GM21737 (cell line): ENCODE data around the gene CSRNP3.

Source experiments
- ATAC-seq: cut with Tn5 transposase; IDR thresholded peaks from one replicate; pipeline ENCODE4 v1.9.1; 2021; ENCODE audit warnings: mild to moderate bottlenecking, moderate library complexity; ENCODE audit not compliant: unreplicated experiment

The CSRNP3 gene

DNA sequence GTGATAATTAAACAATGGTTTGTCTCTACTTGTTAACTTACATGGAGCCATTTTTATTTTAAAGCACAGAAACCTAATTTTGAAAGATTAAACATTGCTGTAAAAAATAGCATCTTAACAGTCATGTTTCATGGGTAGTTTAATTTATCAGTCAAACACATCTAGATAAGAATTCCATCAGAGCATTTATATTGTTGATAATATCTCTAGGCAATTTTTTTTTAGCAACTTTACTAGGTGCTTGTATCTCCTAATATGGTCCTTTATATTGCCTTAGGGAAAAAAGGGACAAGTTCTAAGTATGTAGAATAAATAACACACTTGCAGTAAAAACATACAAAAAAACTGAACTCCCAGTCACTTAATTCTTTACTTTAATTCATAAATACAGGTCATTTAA, 863 bp downstream of the CSRNP3 start:
- no peak for ATAC-seq

DNA sequence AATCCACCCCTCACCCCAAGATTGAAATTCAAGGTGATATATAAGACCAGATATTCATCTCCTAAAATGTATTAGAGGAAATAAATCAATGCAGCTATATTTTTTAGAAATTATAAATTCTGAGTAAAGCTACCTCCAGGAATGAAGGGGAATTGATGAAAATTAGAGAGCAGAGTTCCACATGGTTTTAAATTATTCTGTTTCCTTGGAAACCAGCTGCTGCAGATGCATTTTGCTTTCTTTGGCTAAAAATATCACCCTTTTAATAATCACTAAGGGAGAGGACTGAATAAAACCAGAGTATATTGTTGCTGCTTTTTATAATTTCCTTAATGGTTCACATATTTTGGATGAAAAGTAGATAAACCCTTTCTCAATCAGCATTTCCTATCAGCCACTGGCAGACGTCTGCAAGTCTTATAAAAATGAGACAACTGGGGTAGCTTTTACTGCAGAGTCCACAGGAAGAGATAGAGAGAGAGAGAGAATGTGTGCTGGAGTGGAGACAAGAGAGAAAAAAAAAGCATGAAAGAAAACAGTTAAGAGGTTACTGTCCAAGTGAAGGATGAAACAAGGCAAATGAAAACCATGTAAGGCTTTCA, 2.0 kb downstream of the CSRNP3 start:
- no peak for ATAC-seq

DNA sequence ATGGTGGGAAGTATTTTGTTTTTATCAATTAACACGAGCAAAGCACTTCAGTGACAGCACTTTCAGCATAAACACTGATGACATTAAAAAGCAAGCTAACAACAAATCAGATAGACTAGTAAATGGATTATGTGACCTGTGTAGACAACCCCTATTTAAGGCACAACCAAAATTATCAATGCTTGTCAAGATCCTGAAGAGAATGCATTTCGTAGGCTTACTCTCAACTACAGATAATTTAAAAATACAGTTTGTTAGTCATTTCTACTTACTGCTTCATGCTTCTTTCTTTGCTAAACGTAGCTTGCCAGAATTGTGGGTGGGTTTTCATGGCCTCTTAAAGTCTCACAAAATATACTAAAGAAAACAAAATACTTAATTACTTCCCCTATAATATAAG, 3.4 kb downstream of the CSRNP3 start:
- no peak for ATAC-seq

DNA sequence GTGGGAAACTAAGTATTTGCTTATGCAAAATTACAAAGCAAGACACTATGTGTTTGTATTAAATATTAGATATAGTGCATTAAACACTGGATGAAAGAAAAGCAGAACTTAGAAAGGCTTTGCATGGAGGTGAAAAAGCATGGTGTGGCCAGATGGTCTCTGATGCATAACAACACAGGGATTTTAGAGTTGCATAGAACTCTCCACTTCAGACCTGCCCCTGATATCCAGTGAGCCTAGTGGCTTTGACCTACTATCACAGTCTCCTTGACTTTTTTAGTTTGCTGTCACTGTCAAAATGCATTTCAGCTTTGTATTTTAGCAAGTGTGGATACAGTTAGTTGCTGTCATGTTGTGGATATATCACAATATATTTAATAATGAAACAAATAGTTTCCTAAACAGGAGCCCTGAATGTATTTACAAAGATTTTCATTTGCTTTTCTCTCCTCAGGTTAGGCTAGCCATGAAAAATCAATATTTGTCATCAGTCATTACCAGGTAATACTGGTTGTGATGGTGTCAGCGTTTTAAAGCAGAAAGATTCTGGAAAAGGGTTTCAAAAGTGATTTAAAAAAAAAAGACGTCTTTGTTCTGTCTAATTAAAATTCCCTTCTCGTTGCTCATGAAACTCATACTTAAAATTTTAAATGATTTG, 5.2 kb downstream of the CSRNP3 start:
- ATAC-seq, result no peak

DNA sequence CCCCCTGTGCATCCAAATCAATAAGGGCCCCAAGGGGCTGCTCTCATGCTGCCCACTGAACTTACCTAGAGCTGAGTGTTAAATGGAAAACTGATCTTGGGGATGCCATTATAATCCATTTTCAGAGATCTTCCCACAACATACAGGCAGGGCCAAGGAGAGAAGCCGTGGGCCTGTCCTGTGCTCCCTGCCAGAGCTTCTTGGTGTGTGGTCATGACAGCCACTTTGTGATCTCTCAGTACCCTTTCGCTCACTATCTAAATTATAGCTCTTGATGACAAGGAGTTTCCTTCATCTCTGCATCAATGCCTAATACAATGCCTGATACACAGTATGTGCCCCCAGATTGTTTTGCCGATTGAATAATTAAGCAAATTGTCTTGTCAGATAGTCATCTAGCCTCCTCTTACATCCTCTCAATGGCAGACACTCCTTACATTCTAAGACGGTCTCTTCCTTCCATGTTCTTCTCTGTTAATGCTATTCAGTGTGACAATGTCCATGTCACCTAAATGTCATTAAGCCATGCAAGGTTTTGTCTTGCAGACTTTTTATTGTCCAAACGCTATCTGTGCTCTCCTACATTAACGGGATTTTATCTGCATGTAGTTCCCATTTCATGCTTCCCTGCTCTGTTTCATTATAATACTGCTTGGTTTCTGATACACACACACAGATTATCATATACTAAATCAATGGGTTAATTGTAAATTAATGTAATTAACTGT, 5.9 kb downstream of the CSRNP3 start:
- no peak for ATAC-seq

DNA sequence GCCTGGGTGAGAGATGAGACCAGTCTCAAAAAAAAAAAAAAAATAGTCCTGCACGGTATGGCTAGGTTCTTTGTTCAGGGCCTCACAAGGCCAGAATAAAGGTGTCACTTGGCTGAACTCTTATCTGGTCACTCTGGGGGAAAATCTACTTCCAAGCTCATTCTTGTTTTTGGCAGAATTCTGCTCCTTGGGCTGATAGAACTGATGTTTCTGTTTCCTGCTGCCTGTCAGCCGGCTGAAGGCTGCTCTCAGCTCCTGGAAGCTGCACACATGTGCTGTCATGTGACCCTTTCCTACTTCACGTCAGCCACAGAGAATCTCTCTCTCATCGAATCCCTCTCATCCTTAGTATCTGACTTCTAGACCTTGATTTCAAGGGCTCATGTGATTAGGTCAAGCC, 10.4 kb downstream of the CSRNP3 start:
- no peak for ATAC-seq

DNA sequence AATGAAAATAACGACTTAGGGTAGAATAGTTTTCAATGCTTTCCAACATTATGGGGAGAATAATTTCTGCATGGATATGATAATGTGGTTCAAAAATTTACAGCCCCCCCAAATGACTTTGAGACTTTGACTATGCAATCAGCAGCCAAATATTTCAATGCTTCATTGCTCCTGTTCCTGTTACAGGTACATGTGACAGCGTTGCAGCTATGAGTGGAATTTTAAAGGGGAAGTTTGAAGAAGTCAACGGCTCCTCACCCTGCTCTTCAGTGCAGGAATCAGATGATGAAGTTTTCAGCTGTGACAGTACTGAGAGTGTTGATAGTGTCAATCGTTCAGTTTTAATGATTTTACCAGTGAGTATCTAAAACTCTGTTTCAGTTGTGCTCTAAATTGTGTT, 25.1 kb downstream of the CSRNP3 start:
- no peak for ATAC-seq

DNA sequence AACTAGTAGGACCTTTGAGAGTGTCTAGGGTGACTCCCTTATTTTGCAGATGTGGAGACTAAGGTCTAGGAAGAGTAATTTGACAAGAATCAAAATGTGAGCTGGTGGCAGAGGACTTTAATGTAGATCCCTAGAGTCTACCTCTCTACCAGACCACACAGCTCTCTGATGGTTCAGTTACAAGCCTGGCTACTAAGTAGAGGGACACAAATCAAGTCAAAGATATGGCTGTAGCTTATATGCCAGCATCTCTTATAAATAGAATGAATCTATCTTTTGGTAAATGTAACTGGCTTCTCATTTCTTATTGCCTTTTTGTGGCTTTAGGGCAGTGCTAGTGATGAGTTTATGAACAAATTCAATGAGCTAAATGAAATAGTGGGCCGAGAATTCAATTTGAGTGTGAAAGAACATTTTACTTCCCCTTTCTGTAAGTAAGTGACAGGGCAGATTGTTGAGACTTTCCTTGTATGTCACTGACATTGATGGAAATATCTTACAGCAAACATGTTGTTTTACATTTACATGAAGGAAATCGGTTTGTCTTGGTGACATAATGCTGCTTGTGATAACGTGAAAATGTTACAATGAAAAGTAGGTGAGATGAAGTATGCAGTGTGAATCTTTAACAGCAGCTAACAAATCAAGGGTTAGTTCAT, 28.3 kb downstream of the CSRNP3 start:
- no peak for ATAC-seq

DNA sequence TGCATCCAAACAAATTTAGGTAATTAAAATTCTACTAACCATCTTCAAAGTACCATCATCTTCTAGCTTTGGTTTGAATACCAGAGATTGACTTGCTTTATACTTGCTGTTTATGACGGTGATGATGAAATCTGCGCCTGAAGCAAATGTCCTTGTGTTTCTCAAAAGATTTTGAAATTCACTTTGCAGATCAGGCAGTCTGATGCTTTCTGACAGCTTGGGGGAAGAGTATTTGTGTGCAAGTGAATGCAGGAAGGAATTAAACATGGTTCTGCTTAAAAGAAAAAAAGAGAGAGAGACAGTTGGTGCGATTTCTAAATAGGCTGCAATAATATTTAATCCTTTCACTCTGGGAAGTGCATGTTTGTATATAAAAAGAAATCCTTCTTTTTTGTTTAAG, 29.6 kb downstream of the CSRNP3 start:
- ATAC-seq, result no peak

DNA sequence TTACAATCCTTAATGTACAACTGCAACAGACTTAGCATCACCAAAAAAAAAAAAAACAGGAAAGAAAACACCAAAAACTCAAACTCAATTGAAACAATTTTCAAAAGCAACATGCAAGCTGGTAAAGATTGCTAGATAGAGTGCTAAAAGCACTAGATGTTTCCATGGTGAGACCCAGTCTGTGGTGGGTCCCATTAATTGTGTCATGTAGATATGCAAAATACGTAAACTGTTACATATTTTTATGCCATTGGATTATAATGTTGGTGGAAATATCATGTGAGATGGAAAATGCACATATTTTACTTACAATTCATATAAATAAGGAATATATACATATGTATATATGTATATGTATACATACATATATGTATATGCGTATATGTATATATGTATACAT, 30.5 kb downstream of the CSRNP3 start:
- no peak for ATAC-seq

DNA sequence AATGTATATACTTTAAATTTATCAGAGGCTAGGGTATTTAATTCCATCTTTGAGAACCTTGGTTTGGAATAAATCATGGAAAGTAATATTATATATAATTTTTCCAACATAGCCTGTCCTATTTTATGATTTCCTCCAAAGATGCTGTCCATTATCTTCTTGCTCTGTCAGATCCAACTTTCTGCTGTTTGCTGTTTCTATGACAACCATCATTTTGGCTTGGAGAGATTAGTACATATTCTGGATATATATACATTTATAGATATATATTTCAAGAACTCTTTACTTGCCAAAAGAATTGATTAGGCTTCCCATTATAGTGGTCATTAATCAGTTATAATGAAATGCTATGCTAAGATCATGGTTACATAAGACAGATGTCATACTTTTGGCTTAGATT, 31.3 kb downstream of the CSRNP3 start:
- no peak for ATAC-seq

DNA sequence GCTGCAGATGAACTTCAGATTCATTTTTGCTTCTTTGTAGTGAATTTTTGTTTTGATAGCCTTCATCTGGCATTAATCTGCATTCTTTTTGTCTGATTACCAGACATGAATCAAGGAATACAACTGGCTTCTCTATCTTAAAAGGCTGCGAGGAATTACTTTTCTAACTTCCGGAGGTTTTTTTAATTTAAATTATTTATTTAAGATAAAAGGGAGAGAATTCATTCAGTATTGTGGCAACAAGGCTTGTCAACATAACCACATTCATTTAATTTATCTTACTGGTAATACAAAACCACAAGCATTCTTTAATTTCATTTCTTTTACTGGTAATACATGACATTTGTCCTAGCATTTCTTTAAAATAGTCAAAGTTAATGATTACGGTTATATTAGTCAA, 36.0 kb downstream of the CSRNP3 start:
- ATAC-seq, result no peak

DNA sequence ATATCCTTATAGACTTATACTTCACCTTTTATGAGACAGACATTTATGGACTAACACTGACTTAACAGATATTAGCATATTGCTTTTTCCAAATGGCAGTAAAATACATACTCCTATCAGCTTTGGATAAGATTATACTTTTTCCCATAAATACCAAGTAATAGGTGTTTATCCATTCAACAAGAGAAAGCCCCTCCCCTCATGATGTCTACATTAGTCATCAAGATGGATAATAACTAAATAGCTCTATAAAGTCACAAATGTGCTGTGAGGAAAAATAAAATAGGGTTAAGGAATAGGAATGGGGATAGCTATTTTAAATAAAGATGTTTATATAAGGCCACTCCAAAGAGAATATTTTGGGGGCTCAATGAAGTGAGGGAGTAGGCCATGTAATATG, 39.4 kb downstream of the CSRNP3 start:
- no peak for ATAC-seq

DNA sequence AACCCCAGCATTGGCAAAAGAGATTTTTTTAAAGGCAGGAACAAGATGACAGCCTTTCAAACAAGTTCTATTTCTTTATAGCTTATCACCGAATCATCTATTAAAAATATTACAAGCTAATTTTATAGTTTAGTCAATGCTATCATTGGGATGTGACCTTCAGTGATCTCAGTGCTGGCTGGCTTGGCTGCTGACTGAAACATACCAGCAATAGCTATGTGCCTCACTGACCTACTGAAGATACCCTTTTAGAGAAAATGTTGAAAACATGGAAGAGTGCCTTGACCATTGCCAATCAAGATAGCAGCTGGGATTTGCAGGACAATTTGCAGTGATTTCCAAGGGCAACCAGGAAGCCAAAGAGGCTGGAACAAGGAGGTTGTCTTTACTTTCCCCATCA, 44.0 kb downstream of the CSRNP3 start:
- no peak for ATAC-seq

DNA sequence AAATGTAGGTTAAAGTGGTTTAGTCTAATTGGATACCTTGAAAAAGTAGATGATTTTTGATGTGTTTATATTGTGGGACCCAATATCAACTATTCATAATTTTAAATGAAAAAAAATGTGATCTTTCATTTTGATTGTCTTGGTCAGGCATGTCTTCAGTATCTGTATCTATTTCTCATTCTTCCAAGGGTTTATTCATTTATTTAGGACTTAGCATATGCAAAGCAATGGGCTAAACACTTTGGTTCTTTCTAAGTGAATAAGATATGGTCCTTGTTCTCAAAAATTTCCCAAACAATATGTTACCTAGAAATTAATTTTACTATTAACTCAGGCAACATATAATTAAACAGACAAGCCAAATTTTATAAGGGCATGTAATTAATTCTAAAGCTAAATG, 49.1 kb downstream of the CSRNP3 start:
- ATAC-seq, result no peak

DNA sequence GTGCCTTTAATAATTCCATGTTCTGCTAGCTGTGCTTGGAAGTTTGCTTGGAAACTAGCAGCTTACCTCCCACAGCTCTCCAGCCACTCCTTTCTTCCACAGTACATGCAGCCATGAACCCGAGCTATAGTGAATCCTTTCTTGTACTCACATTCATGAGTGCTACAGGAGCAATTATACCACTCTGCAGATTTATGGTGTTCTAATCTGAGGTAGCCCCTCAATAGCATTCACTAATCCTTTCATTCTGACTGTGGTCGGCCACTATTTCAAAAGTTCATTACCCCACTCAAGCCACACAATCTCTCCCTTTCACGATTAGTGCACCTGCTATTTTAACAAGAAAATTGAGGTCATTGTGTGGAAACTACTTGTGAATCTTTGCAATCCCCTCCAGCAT, 53.2 kb downstream of the CSRNP3 start:
- ATAC-seq, result no peak

DNA sequence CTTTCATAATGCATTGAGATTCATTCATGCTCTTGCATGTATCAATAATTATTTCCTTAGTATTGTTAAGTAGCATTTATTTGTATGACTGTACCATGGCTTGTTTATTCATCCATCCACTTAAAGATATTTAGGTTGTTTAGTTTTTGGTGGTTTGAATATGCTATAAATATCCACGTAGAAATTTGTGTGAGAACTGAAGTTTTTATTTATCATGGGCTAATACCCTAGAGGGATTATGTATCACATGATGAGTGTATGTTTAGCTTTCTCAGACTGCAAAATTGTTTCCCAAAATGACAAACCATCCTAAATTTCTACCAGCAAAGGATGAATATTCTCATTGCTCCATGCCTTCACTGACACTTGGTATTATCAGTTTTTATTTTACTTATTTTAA, 55.2 kb downstream of the CSRNP3 start:
- no peak for ATAC-seq

DNA sequence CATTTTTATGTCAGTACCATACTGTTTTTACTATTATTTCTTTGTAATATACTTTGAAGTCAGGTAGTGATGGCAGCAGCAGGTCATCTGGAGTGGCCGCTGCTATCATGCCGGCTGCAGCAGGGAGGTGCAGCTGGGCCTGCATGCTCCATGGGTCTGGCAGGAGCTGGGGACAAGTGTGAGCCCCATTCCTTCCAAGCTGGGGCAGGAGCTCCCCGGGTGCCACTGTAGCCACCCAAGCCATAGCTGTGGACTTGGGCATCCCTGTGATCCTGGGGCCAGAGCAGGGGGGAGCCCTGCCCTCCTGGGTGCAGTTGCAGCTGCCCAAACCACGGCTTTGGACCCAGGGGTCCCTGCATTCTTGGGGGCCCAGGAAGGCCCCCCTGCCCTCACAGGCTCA, 59.2 kb downstream of the CSRNP3 start:
- ATAC-seq, result no peak

DNA sequence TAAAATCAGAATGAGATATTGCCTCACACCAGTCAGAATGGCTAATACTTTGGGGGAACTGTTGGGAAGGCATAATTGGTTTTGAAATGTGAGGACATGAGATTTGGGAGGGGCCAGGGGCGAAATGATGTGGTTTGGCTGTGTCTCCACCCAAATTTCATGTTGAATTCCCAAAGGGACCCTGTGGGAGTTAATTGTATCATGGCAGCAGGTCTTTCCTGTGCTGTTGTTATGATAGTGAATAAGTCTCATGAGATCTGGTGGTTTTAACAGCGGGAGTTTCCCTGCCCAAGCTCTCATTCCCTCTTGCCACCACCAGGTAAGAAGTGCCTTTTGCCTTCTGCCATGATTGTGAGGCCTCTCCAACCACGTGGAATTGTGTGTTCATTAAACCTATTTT, 59.6 kb downstream of the CSRNP3 start:
- no peak for ATAC-seq

DNA sequence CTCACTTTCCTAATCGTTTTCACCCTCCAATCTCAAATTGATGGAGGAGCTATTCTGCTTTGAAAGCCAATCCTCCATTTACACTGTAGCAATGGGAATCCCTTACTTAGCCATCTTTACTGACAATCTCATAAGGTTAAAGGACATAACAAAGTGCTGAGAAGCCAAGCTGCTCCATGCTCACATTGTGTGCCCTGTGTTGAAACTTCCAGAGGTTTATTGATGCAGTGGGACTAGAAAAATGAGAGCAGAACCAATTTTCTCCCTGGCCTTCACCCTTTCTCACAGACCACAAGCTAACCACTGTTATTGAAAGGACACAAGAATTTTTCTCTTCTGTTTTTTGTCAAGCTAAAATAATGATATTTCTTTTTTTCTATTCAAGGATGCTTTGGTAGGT, 63.8 kb downstream of the CSRNP3 start:
- no peak for ATAC-seq

DNA sequence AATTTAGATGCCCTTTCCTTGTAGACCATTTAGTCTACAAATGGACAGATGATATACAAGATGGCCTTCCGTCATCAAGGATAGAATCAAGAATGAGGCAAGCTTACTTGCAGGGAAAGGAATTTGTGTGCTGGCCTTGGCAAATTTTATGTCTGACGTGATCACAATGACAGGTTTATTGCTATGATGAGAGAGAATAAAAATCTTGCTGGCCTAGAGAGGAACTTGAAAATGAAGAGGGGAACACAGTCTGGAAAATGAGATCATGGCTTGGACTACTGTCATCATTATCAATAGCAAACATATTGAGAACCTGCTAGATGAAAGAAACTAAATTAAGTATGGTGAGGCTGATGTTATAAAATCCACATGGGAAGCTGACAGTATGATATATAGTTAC, 66.0 kb downstream of the CSRNP3 start:
- no peak for ATAC-seq
